Trophoblast cell (in vitro differentiated cells and primary cell): ENCODE results near the gene HOXB9.

Experiments used
- DNase-seq, 2 donors: peaks; one replicate each; pipeline ENCODE4 v3.0.0-alpha.2; 2016
- H2AFZ ChIP-seq: 2 replicates; pipeline ENCODE4 v1.6.1; 2013; ENCODE audit warnings: low read length, moderate library complexity, mild to moderate bottlenecking; ENCODE audit not compliant: insufficient read depth, poor library complexity
- H2AK5ac ChIP-seq: 2 replicates; pipeline ENCODE4 v1.6.1; 2013; ENCODE audit warnings: mild to moderate bottlenecking, low read length
- H2BK120ac ChIP-seq: 2 replicates; pipeline ENCODE4 v1.6.1; 2013; ENCODE audit warnings: low read length, mild to moderate bottlenecking, moderate library complexity; ENCODE audit not compliant: insufficient read depth, poor library complexity
- H2BK12ac ChIP-seq: 2 replicates; pipeline ENCODE4 v1.6.1; 2013; ENCODE audit warnings: mild to moderate bottlenecking, low read length, moderate library complexity
- H2BK5ac ChIP-seq: 2 replicates; pipeline ENCODE4 v1.6.1; 2013; ENCODE audit warnings: low read length, low read depth, moderate library complexity, mild to moderate bottlenecking; ENCODE audit not compliant: poor library complexity
- H3K14ac ChIP-seq: 2 replicates; pipeline ENCODE4 v1.6.1; 2013; ENCODE audit warnings: mild to moderate bottlenecking, low read length
- H3K18ac ChIP-seq: 2 replicates; pipeline ENCODE4 v1.6.1; 2013; ENCODE audit warnings: mild to moderate bottlenecking, low read length
- H3K23ac ChIP-seq: 2 replicates; pipeline ENCODE4 v1.6.1; 2013; ENCODE audit warnings: low read length
- H3K27ac ChIP-seq: 2 replicates; pipeline ENCODE4 v1.5.1; 2013; ENCODE audit warnings: low read depth, mild to moderate bottlenecking, inconsistent platforms, low read length, moderate library complexity
- H3K27me3 ChIP-seq: 2 replicates; pipeline ENCODE4 v1.6.1; 2013; ENCODE audit warnings: inconsistent platforms, mild to moderate bottlenecking, low read length, moderate library complexity; ENCODE audit not compliant: insufficient read depth
- H3K36me3 ChIP-seq, 2 experiments: 1 replicate in 1 of 2; 2 replicates in 1 of 2; pipeline ENCODE4 v1.6.1; 2013; ENCODE audit warnings: low read length in 2 of 2, mild to moderate bottlenecking in 2 of 2, moderate library complexity in 1 of 2; ENCODE audit not compliant: insufficient read depth in 2 of 2, control insufficient read depth in 1 of 2
- H3K4ac ChIP-seq: 2 replicates; pipeline ENCODE4 v1.6.1; 2013; ENCODE audit warnings: low read depth, mild to moderate bottlenecking, low read length, moderate library complexity
- H3K4me1 ChIP-seq, 2 experiments: 1 replicate in 1 of 2; 2 replicates in 1 of 2; pipeline ENCODE4 v1.6.1; 2013; ENCODE audit warnings: low read length in 2 of 2, mild to moderate bottlenecking in 2 of 2, moderate library complexity in 1 of 2; ENCODE audit not compliant: insufficient read depth in 2 of 2, control insufficient read depth in 1 of 2
- H3K4me2 ChIP-seq: 2 replicates; pipeline ENCODE4 v1.6.1; 2013; ENCODE audit warnings: inconsistent platforms, mild to moderate bottlenecking, low read length, moderate library complexity
- H3K4me3 ChIP-seq: 2 replicates; pipeline ENCODE4 v1.5.1; 2013; ENCODE audit warnings: mild to moderate bottlenecking, low read depth, low read length, inconsistent platforms
- H3K79me1 ChIP-seq: one replicate; pipeline ENCODE4 v1.6.1; 2013; ENCODE audit warnings: low read length
- H3K79me2 ChIP-seq: 2 replicates; pipeline ENCODE4 v1.6.1; 2013; ENCODE audit warnings: low read length, mild to moderate bottlenecking; ENCODE audit not compliant: control insufficient read depth, insufficient read depth, poor library complexity
- H3K9ac ChIP-seq: 2 replicates; pipeline ENCODE4 v1.6.1; 2013; ENCODE audit warnings: mild to moderate bottlenecking, low read length
- H3K9me3 ChIP-seq: 2 replicates; pipeline ENCODE4 v1.6.1; 2013; ENCODE audit warnings: low read depth, mild to moderate bottlenecking, control low read depth, inconsistent platforms, low read length; ENCODE audit not compliant: insufficient read depth
- H4K12ac ChIP-seq: 2 replicates; pipeline ENCODE4 v1.6.1; 2013; ENCODE audit warnings: low read depth, mild to moderate bottlenecking, low read length, moderate library complexity
- H4K8ac ChIP-seq: 2 replicates; pipeline ENCODE4 v1.6.1; 2013; ENCODE audit warnings: low read depth, mild to moderate bottlenecking, low read length, moderate library complexity
- H4K91ac ChIP-seq: one replicate; pipeline ENCODE4 v1.6.1; 2013; ENCODE audit warnings: low read depth, mild to moderate bottlenecking, low read length, moderate library complexity
- WGBS: extraction: QIAGEN DNeasy Blood & Tissue Kit; methylation state at CpG from one replicate; pipeline ENCODE4 v1.1.7; 2013; ENCODE audit warnings: missing lambda C conversion rate; ENCODE audit not compliant: insufficient read length, insufficient coverage; ENCODE audit errors: extremely low coverage; 5-methylcytosine and 5-hydroxymethylcytosine counted together

HOXB9 gene

GRCh38 chr17:48643697-48644012 is 17.5 kb upstream of the HOXB9 start:
- Histone ChIP-seq H3K14ac (no peak overlapping the region), H2AK5ac (no peak overlapping the region), H3K9me3 (peaks cover 17% of the 10 kb centered on the region), H3K27ac (no peak overlapping the region), H4K8ac (no peak overlapping the region), H3K79me2 (no peaks in the 10 kb centered on the region), H3K18ac (no peak overlapping the region), H3K4ac (no peak overlapping the region), H3K23ac (no peak overlapping the region), H2BK12ac (no peak overlapping the region), H2BK120ac (no peak overlapping the region), H3K9ac (no peak overlapping the region), H4K91ac (no peak overlapping the region), H3K36me3 (no peaks in the 10 kb centered on the region), H3K4me1 (peaks cover 9 to 16% of the 10 kb centered on the region in 2 experiments), H3K4me3 (no peak overlapping the region), H2BK5ac (no peak overlapping the region), H3K4me2 (no peak overlapping the region), H2AFZ (no peak overlapping the region), H3K79me1 (peaks cover 3% of the 10 kb centered on the region), H4K12ac (no peak overlapping the region), H3K27me3 (peaks cover 82% of the 10 kb centered on the region)
- DNase-seq = no peak

GRCh38 chr17:48642843-48643696 is 16.9 kb upstream of the HOXB9 start:
- H4K8ac ChIP-seq = no peak overlapping the region
- peaks cover 9 to 16% of the 10 kb centered on the region in 2 experiments for H3K4me1 ChIP-seq
- no peak overlapping the region for H3K4ac ChIP-seq
- peaks cover 84% of the 10 kb centered on the region for H3K27me3 ChIP-seq
- H2BK5ac ChIP-seq = no peak overlapping the region
- H3K9me3 ChIP-seq = peaks cover 17% of the 10 kb centered on the region
- no peak overlapping the region for H4K12ac ChIP-seq
- H3K9ac ChIP-seq = no peak overlapping the region
- H3K79me1 ChIP-seq = peaks cover 3% of the 10 kb centered on the region
- H3K4me2 ChIP-seq = peak overlapping the region; percentile 32
- no CpG with 5 or more reads among the region's 23 CpGs for WGBS
- no peak overlapping the region for H3K14ac ChIP-seq
- H2AFZ ChIP-seq = no peak overlapping the region
- no peaks in the 10 kb centered on the region for H3K79me2 ChIP-seq
- no peak overlapping the region for H2AK5ac ChIP-seq
- DNase-seq = no peak
- peak overlapping the region; percentile 15 for H2BK12ac ChIP-seq
- no peaks in the 10 kb centered on the region for H3K36me3 ChIP-seq
- H3K27ac ChIP-seq = no peak overlapping the region
- H3K4me3 ChIP-seq = peak overlapping the region; percentile 64
- H3K18ac ChIP-seq = no peak overlapping the region
- H4K91ac ChIP-seq = no peak overlapping the region
- no peak overlapping the region for H2BK120ac ChIP-seq
- H3K23ac ChIP-seq = no peak overlapping the region

DNA sequence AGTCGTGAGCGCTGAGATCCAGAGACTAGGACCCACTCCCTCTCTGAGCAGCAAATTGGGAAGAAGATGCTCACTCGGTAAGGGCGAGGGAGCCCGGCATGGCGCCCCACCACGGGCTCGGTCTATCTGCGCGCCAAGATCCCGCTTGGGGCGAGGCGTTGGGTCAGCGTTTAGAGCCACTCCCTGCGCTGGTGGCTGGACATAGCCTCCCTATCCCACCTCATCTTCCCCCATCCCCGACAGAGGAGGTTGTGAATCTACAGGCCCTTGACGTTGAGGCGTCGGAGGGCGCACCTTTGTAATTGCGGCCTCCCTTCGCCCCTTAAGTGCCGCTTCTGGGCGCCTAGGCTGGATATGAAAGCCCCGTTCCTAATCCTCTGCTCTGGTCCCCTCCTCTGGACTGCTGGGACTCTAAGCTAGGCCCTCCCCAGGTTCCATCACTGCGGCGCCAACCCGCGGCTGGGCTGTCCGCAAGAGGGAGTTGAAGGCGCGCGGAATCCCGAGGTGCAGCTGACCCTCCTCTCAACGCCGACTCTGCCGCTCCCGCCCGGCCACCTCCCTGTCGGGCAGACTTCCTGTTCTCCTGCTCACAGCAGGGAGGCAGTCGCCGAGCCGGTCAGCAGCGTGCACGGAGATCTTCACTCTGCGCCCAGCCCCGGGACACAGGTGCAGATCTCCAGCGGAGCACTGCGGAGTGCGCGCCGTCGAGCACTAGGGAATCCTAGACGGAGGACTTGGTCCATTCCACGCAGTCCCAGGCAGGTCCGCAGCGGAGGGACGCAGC is 16.1 kb upstream of the HOXB9 start:
- Histone ChIP-seq H2BK120ac (no peak overlapping the region), H3K27ac (no peak overlapping the region), H3K36me3 (no peaks in the 10 kb centered on the region), H4K12ac (no peak overlapping the region), H3K18ac (no peak overlapping the region), H3K79me1 (peaks cover 2% of the 10 kb centered on the region), H4K91ac (no peak overlapping the region), H3K4me2 (peak overlapping the region; percentile 19), H3K4me1 (peaks cover 9 to 16% of the 10 kb centered on the region in 2 experiments), H3K4ac (no peak overlapping the region), H3K4me3 (peak overlapping the region; percentile 64), H3K27me3 (peaks cover 86% of the 10 kb centered on the region), H3K9ac (no peak overlapping the region), H3K9me3 (peaks cover 15% of the 10 kb centered on the region), H3K79me2 (no peaks in the 10 kb centered on the region), H3K14ac (no peak overlapping the region), H3K23ac (no peak overlapping the region), H4K8ac (no peak overlapping the region), H2AFZ (no peak overlapping the region), H2AK5ac (no peak overlapping the region), H2BK12ac (peak overlapping the region; percentile 15), H2BK5ac (no peak overlapping the region)
- DNase-seq = no peak
- no CpG with 5 or more reads among the region's 58 CpGs for WGBS

GRCh38 chr17:48641541-48642058 is 15.4 kb upstream of the HOXB9 start:
- no peak overlapping the region for H4K91ac ChIP-seq
- no CpG with 5 or more reads among the region's 29 CpGs for WGBS
- no peak for DNase-seq
- H2BK12ac ChIP-seq = no peak overlapping the region
- H3K4me3 ChIP-seq = no peak overlapping the region
- H3K79me2 ChIP-seq = no peaks in the 10 kb centered on the region
- H3K9ac ChIP-seq = no peak overlapping the region
- H2AFZ ChIP-seq = no peak overlapping the region
- H3K36me3 ChIP-seq = no peaks in the 10 kb centered on the region
- H3K27ac ChIP-seq = no peak overlapping the region
- H4K8ac ChIP-seq = no peak overlapping the region
- peaks cover 15% of the 10 kb centered on the region for H3K9me3 ChIP-seq
- H3K4me1 ChIP-seq = peaks cover 9 to 17% of the 10 kb centered on the region in 2 experiments
- H3K4me2 ChIP-seq = no peak overlapping the region
- H3K18ac ChIP-seq = no peak overlapping the region
- no peak overlapping the region for H3K4ac ChIP-seq
- H3K23ac ChIP-seq = no peak overlapping the region
- H3K79me1 ChIP-seq = no peaks in the 10 kb centered on the region
- no peak overlapping the region for H3K14ac ChIP-seq
- H2BK5ac ChIP-seq = no peak overlapping the region
- H2BK120ac ChIP-seq = no peak overlapping the region
- peaks cover 88% of the 10 kb centered on the region for H3K27me3 ChIP-seq
- H2AK5ac ChIP-seq = no peak overlapping the region
- H4K12ac ChIP-seq = no peak overlapping the region
